DOHH2 (cell line): ENCODE measurements around the gene PELI3.

ENCODE experiments used
- H3F3A ChIP-seq: fragments of 200-600 bp; sonication (generic), shearing (Covaris generic); 2 replicates; pipeline ENCODE4 v1.6.0; 2016; ENCODE audit warnings: antibody characterized with exemption, mild to moderate bottlenecking; ENCODE audit not compliant: control insufficient read depth, insufficient read depth
- H3K27ac ChIP-seq: fragments of 200-600 bp; sonication (generic); 2 replicates; pipeline ENCODE4 v1.5.1; 2014; ENCODE audit warnings: low read depth, mild to moderate bottlenecking, low read length, moderate library complexity
- H3K27me3 ChIP-seq: fragments of 200-600 bp; sonication (generic); 2 replicates; pipeline ENCODE4 v1.6.1; 2014; ENCODE audit warnings: mild to moderate bottlenecking, low read length, mixed read lengths; ENCODE audit not compliant: control insufficient read depth
- H3K36me3 ChIP-seq: fragments of 200-600 bp; sonication (generic); 2 replicates; pipeline ENCODE4 v1.6.1; 2014; ENCODE audit warnings: mild to moderate bottlenecking, low read length, moderate library complexity, mixed read lengths; ENCODE audit not compliant: control insufficient read depth
- H3K4me1 ChIP-seq: fragments of 200-600 bp; sonication (generic); 2 replicates; pipeline ENCODE4 v1.6.1; 2014; ENCODE audit warnings: mild to moderate bottlenecking, low read length, mixed read lengths; ENCODE audit not compliant: control insufficient read depth
- H3K4me2 ChIP-seq: fragments of 200-600 bp; sonication (generic); 2 replicates; pipeline ENCODE4 v1.6.0; 2014; ENCODE audit warnings: mild to moderate bottlenecking, low read length, moderate library complexity
- H3K4me3 ChIP-seq: fragments of 200-600 bp; sonication (generic); 2 replicates; pipeline ENCODE4 v1.5.1; 2014; ENCODE audit warnings: mild to moderate bottlenecking, low read length, mixed read lengths
- H3K79me2 ChIP-seq: fragments of 200-600 bp; sonication (generic); 2 replicates; pipeline ENCODE4 v1.6.1; 2014; ENCODE audit warnings: mild to moderate bottlenecking, low read length, mixed read lengths; ENCODE audit not compliant: control insufficient read depth
- H3K9me2 ChIP-seq: fragments of 200-600 bp; sonication (generic); replicated peaks from 2 replicates; pipeline ENCODE4 v1.6.1; 2014; ENCODE audit warnings: mild to moderate bottlenecking, low read length, mixed read lengths; ENCODE audit not compliant: control insufficient read depth
- H3K9me3 ChIP-seq: fragments of 200-600 bp; sonication (generic); 2 replicates; pipeline ENCODE4 v1.6.1; 2014; ENCODE audit warnings: antibody characterized with exemption, low read length, mixed read lengths; ENCODE audit not compliant: control insufficient read depth, insufficient read depth
- H4K20me1 ChIP-seq: fragments of 200-600 bp; sonication (generic); 2 replicates; pipeline ENCODE4 v1.6.0; 2014; ENCODE audit warnings: low read depth, mild to moderate bottlenecking, antibody characterized with exemption, low read length, moderate library complexity; ENCODE audit not compliant: control insufficient read depth, insufficient read depth
- EZH2phosphoT487 ChIP-seq: fragments of 200-600 bp; sonication (generic); IDR thresholded peaks from 2 replicates; pipeline ENCODE4 v1.6.1; 2017; ENCODE audit warnings: borderline replicate concordance, mild to moderate bottlenecking, antibody characterized with exemption, low read length, moderate library complexity, mixed read lengths
- TF ChIP-seq, protein P1 (sequence below): fragments of 200-600 bp; sonication (generic); IDR thresholded peaks from one replicate; pipeline ENCODE4 v1.5.1; 2014; ENCODE audit warnings: antibody characterized with exemption, mild to moderate bottlenecking, low read depth, low read length; ENCODE audit not compliant: poor library complexity, severe bottlenecking

The PELI3 gene, protein sequence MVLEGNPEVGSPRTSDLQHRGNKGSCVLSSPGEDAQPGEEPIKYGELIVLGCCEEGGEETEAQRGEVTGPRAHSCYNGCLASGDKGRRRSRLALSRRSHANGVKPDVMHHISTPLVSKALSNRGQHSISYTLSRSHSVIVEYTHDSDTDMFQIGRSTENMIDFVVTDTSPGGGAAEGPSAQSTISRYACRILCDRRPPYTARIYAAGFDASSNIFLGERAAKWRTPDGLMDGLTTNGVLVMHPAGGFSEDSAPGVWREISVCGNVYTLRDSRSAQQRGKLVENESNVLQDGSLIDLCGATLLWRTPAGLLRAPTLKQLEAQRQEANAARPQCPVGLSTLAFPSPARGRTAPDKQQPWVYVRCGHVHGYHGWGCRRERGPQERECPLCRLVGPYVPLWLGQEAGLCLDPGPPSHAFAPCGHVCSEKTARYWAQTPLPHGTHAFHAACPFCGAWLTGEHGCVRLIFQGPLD

DNA sequence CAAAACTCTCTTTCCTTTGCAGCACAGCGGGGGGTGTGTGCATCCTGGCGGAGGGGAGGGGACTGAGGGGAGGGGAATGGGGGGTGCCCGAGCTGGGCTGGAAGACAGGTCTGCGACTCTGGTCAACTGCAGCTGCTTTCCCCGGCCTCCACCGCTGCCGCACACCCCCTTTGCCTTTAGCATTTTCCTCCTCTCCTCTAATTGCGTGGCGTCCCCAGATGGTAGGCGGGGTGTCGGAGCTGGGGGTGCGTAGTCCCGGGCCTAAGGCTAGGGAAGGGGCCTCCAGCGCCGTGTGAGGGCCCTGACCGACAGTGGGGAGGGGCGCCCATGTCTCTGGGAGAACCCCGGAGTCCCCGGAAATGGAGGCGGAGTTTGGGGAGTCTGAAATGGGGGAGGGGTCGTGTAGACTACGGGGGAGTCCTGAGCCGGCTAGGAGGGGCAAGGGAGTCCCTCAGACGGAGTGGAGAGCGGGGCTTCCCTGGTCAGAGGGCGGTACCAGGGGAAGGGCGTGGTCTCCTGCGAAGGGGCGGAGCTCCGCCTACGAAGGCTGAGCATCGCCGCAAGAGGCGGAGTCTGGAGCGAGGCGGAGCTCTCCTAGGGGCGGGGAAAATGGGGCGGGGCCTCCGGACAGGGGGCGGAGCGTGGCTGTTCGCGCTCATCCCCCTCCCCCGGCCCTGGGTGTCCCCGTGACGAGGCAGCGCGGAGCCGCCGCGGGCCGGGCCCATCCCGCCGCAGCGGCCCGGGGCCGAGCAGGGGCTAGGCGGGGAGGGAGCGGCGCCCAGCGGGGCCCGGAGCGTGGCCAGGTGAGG, at the start of gene PELI3:
TSS of gene PELI3 (plus strand) at position 681 of the 809 bp plus-strand sequence. CDS start 1,224 bp downstream, outside the sequence.
- no peak for TF ChIP-seq EZH2phosphoT487
- TF ChIP-seq, protein P1, sequence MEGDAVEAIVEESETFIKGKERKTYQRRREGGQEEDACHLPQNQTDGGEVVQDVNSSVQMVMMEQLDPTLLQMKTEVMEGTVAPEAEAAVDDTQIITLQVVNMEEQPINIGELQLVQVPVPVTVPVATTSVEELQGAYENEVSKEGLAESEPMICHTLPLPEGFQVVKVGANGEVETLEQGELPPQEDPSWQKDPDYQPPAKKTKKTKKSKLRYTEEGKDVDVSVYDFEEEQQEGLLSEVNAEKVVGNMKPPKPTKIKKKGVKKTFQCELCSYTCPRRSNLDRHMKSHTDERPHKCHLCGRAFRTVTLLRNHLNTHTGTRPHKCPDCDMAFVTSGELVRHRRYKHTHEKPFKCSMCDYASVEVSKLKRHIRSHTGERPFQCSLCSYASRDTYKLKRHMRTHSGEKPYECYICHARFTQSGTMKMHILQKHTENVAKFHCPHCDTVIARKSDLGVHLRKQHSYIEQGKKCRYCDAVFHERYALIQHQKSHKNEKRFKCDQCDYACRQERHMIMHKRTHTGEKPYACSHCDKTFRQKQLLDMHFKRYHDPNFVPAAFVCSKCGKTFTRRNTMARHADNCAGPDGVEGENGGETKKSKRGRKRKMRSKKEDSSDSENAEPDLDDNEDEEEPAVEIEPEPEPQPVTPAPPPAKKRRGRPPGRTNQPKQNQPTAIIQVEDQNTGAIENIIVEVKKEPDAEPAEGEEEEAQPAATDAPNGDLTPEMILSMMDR = no peak
- Histone ChIP-seq H3K79me2 (no peaks in the 10 kb centered on the region), H3K9me2 (no peaks in the 10 kb centered on the region), H3K36me3 (no peaks in the 10 kb centered on the region), H3K9me3 (peaks cover 4% of the 10 kb centered on the region; the same call in 1 of the 2 replicates), H3K4me3 (peak within 1 kb of the TSS; percentile 75), H4K20me1 (no peaks in the 10 kb centered on the region), H3K27me3 (peaks cover 9% of the 10 kb centered on the region), H3F3A (peaks cover 7% of the 10 kb centered on the region), H3K27ac (no peak within 1 kb of the TSS), H3K4me1 (peaks cover 32% of the 10 kb centered on the region), H3K4me2 (peak within 1 kb of the TSS; percentile 88)

DNA sequence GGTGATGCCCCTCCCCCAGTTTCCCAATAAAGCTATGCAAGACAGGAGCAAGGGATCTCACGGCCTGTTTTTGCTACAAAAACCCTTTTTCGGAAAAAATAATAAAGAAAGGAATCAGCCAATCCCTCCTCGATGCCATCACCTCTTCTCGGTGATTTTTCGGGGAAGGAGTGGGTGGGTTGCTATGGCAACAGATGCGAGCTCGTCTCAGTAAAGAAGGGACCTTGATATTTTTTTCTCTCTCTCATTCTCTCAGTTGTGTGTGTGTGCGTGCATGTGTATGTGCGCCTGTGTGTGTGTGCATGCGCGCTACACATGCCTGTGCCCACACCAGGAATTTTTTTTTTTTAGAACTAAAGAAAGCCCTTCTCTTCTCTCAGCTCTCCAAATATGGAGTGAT, 49.7 kb upstream of the PELI3 start:
- Histone ChIP-seq H3K27ac (no peak overlapping the region), H3K36me3 (no peaks in the 10 kb centered on the region), H3K9me2 (no peaks in the 10 kb centered on the region)

DNA sequence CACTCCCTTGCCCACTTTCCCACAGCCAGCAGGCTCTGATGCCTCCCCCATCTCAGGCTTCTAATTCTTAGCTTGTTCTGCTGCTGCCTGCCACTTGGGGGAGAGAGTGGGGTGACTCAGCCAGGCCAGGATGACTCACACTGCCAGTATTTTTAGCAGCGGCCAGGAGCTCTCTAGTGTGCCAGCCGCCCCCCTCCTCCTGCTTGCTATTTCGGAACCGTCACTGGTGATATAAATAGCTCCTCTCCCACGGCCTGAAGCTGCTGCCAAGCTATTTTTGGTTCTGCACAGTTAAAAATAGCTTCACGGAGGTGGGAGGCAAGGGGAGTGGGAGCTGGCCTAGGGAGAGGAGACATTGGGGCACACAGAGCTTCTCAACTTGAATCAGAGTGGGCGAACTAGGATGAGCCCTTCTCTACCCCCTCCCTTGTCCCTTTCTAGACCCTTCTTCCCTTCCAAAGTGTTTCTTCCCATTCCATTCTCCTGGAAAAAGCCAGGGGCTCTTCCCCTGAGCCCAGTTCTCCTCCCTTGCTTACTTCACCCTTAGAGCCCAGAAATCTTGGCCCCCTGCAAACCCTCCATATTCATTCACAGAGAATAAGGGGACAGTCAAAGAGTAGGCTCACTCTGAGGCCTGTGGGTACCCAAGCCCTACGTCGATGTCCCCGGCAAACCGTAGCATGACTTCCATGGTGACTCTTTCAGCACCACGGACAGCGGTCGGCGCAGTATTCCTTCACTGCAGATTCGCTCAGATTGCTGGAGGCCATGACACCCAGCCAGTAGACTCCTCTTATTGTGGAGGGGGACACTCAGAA, 48.3 kb upstream of the PELI3 start:
- Histone ChIP-seq H3K27me3 (peaks cover 47% of the 10 kb centered on the region), H3K4me3 (no peak overlapping the region), H4K20me1 (no peaks in the 10 kb centered on the region), H3K4me1 (no peaks in the 10 kb centered on the region), H3F3A (no peaks in the 10 kb centered on the region), H3K4me2 (no peak overlapping the region), H3K36me3 (no peaks in the 10 kb centered on the region), H3K27ac (no peak overlapping the region), H3K9me2 (no peaks in the 10 kb centered on the region), H3K79me2 (no peaks in the 10 kb centered on the region), H3K9me3 (no peaks in the 10 kb centered on the region)
- TF ChIP-seq, protein P1 = peak; percentile 43
- no peak for TF ChIP-seq EZH2phosphoT487

More for the DNA sequence above, 49.7 kb upstream of the PELI3 start:
- Histone ChIP-seq H3K27me3 (peaks cover 47% of the 10 kb centered on the region), H3K4me1 (no peaks in the 10 kb centered on the region), H3F3A (no peaks in the 10 kb centered on the region), H3K4me3 (no peak overlapping the region), H3K9me3 (no peaks in the 10 kb centered on the region), H3K4me2 (no peak overlapping the region), H3K79me2 (no peaks in the 10 kb centered on the region), H4K20me1 (no peaks in the 10 kb centered on the region)
- TF ChIP-seq, protein P1 = no peak
- TF ChIP-seq EZH2phosphoT487 = no peak
